Activated naive CD8-positive, alpha-beta T cell (primary cell): Measurements from ENCODE around the gene CAV2.
"Not testable (repeated sequence)": the region's sequence is repeated elsewhere in the genome, so short reads cannot be mapped to it uniquely, and the experiment has no call there.

ENCODE experiments used
- H3K27ac Mint-ChIP-seq: one replicate; pipeline ENCODE4 v1.8.0; 2021; ENCODE audit warnings: mixed read lengths
- H3K27me3 Mint-ChIP-seq: one replicate; pipeline ENCODE4 v1.8.0; 2021; ENCODE audit warnings: mixed read lengths
- H3K36me3 Mint-ChIP-seq: one replicate; pipeline ENCODE4 v1.8.0; 2021; ENCODE audit warnings: mixed read lengths
- H3K4me1 Mint-ChIP-seq: one replicate; pipeline ENCODE4 v1.8.0; 2021; ENCODE audit warnings: low read depth, mixed read lengths
- H3K4me3 Mint-ChIP-seq: one replicate; pipeline ENCODE4 v1.8.0; 2021; ENCODE audit warnings: mild to moderate bottlenecking, mixed read lengths
- H3K9me3 Mint-ChIP-seq: one replicate; pipeline ENCODE4 v1.8.0; 2021; ENCODE audit warnings: low read depth, mixed read lengths

The CAV2 gene

GRCh38 chr7:116484389-116484788 is 15.1 kb upstream of the CAV2 start:
- H3K4me3 Mint-ChIP-seq, H3K36me3 Mint-ChIP-seq, H3K27ac Mint-ChIP-seq, H3K4me1 Mint-ChIP-seq, H3K9me3 Mint-ChIP-seq: not testable (repeated sequence)
- H3K27me3 Mint-ChIP-seq, result peaks cover 19% of the 10 kb centered on the region

DNA sequence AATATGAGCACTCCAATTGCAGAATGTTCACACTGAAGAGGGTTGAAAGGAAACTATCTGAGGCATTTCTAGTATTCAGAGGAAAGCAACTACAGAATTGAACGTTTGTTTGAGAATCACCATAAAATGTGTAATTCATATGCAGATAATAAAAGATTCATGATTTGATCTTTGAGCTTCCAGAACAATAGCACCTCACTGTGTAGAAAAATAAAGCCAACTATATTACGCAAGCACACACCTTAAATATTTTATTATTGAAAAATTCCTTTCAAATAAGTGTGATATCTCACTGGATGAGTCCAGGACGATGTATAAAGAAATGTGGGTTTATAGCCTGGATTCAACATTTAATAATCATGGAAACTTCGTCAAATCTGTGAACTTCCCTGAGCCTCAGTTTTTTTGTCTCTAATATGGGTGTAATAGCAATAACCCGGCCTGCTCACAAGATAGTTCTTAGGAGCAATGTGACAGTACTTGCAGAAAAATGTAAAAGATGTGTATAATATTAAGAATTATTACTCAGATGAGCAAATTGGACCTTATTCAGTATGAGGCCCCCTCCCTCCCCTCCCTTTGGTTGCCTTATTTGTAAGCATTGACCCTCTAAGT is 11.5 kb upstream of the CAV2 start:
- peaks cover 23% of the 10 kb centered on the region for H3K27me3 Mint-ChIP-seq
- H3K27ac Mint-ChIP-seq, result no peak overlapping the region
- no peaks in the 10 kb centered on the region for H3K36me3 Mint-ChIP-seq
- H3K4me1 Mint-ChIP-seq, result no peaks in the 10 kb centered on the region
- H3K4me3 Mint-ChIP-seq, result no peak overlapping the region
- H3K9me3 Mint-ChIP-seq, result no peaks in the 10 kb centered on the region

GRCh38 chr7:116490351-116490750 is 9.2 kb upstream of the CAV2 start:
- Mint-ChIP-seq H3K4me3 (no peak overlapping the region), H3K4me1 (no peaks in the 10 kb centered on the region), H3K27me3 (peaks cover 20% of the 10 kb centered on the region), H3K27ac (no peak overlapping the region), H3K36me3 (no peaks in the 10 kb centered on the region), H3K9me3 (no peaks in the 10 kb centered on the region)

- Mint-ChIP-seq H3K27me3 (peaks cover 23% of the 10 kb centered on the region), H3K4me1 (no peaks in the 10 kb centered on the region), H3K9me3 (no peaks in the 10 kb centered on the region), H3K4me3 (no peak overlapping the region), H3K36me3 (peaks cover 2% of the 10 kb centered on the region), H3K27ac (no peak overlapping the region)
Observed at GRCh38 chr7:116491887-116492653, 7.5 kb upstream of the CAV2 start.

DNA sequence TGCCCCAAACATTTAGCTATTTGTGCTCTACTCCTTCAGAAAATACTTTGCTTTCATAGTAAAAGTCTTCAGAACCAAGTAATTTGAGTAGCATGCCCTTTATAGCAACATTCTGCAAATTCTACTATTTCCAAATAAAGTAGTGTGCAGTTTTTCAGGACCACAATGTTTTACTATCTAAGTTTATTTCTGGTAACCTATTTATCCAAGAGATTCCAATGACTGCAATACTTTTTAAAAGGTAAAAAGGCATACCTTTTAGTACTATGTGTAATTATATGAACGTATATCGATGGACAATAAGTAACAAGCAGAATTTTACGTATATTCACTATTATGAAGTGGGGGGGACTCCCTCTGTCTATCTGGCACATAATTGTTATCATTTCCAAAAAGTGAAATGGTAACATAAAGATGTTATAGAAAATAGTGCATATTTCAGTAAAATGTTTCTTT is 6.9 kb upstream of the CAV2 start:
- no peaks in the 10 kb centered on the region for H3K9me3 Mint-ChIP-seq

GRCh38 chr7:116493449-116493848 is 6.1 kb upstream of the CAV2 start:
- H3K27me3 Mint-ChIP-seq, result peaks cover 32% of the 10 kb centered on the region
- H3K4me3 Mint-ChIP-seq, result no peak overlapping the region
- H3K9me3 Mint-ChIP-seq, result no peaks in the 10 kb centered on the region
- H3K27ac Mint-ChIP-seq, result no peak overlapping the region
- peaks cover 2% of the 10 kb centered on the region for H3K36me3 Mint-ChIP-seq
- H3K4me1 Mint-ChIP-seq, result no peaks in the 10 kb centered on the region

More for the DNA sequence above, 6.9 kb upstream of the CAV2 start:
- Mint-ChIP-seq H3K4me3 (no peak overlapping the region), H3K4me1 (no peaks in the 10 kb centered on the region), H3K27ac (no peak overlapping the region), H3K27me3 (peaks cover 26% of the 10 kb centered on the region), H3K36me3 (peaks cover 2% of the 10 kb centered on the region)

GRCh38 chr7:116494472-116494871 is 5.1 kb upstream of the CAV2 start:
- no peaks in the 10 kb centered on the region for H3K9me3 Mint-ChIP-seq
- no peaks in the 10 kb centered on the region for H3K4me1 Mint-ChIP-seq
- H3K27ac Mint-ChIP-seq, result no peak overlapping the region
- no peak overlapping the region for H3K4me3 Mint-ChIP-seq
- peaks cover 32% of the 10 kb centered on the region for H3K27me3 Mint-ChIP-seq
- H3K36me3 Mint-ChIP-seq, result peaks cover 2% of the 10 kb centered on the region

- peaks cover 8% of the 10 kb centered on the region for H3K4me1 Mint-ChIP-seq
- peaks cover 38% of the 10 kb centered on the region for H3K27me3 Mint-ChIP-seq
- no peak overlapping the region for H3K27ac Mint-ChIP-seq
- H3K4me3 Mint-ChIP-seq, result no peak overlapping the region
- H3K9me3 Mint-ChIP-seq, result no peaks in the 10 kb centered on the region
- peaks cover 2% of the 10 kb centered on the region for H3K36me3 Mint-ChIP-seq
Observed at GRCh38 chr7:116495736-116496135, 3.8 kb upstream of the CAV2 start.

- H3K9me3 Mint-ChIP-seq, result no peaks in the 10 kb centered on the region
- no peak overlapping the region for H3K27ac Mint-ChIP-seq
- H3K4me1 Mint-ChIP-seq, result peaks cover 10% of the 10 kb centered on the region
- H3K36me3 Mint-ChIP-seq, result peaks cover 2% of the 10 kb centered on the region
- H3K27me3 Mint-ChIP-seq, result peaks cover 41% of the 10 kb centered on the region
- no peak overlapping the region for H3K4me3 Mint-ChIP-seq
Observed at GRCh38 chr7:116496653-116497052, 2.9 kb upstream of the CAV2 start.

- no peak overlapping the region for H3K4me3 Mint-ChIP-seq
- H3K36me3 Mint-ChIP-seq, result peaks cover 2% of the 10 kb centered on the region
- H3K4me1 Mint-ChIP-seq, result peaks cover 10% of the 10 kb centered on the region
- no peaks in the 10 kb centered on the region for H3K9me3 Mint-ChIP-seq
- no peak overlapping the region for H3K27ac Mint-ChIP-seq
- peaks cover 37% of the 10 kb centered on the region for H3K27me3 Mint-ChIP-seq
Observed at GRCh38 chr7:116497708-116498107, 1.8 kb upstream of the CAV2 start.

DNA sequence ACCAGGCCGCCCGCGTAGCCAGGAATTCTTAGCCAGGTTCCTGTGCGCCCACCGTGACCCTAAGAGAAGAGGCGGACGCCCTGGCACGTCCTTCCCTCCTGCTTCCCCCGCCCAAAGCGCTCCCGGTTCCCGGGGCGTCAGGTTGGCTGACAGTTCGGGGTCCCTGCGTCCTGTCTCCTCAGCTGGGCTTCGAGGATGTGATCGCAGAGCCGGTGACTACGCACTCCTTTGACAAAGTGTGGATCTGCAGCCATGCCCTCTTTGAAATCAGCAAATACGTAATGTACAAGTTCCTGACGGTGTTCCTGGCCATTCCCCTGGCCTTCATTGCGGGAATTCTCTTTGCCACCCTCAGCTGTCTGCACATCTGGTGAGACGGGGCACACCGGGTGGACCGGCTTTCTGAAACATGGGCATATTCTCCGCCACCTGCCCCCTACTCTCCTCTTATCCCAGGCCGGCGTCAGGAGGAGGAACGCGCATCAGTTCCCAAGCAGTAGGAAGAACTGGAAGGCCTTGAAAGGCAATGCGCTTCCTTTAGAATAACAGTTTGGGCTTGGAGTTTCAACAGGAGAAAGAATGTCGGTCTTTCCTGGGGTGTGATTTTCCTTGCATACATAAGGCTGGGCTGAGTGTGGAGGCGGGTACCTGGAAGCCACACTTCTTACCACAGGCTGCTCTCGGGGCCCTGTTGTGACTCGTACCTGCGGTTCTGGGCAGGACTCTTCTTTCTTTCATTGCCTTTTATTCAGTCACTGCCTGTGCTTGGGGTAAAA is 728 bp downstream of the CAV2 start:
- peaks cover 43% of the 10 kb centered on the region for H3K27me3 Mint-ChIP-seq
- peak overlapping the region; percentile 81 for H3K4me3 Mint-ChIP-seq
- H3K4me1 Mint-ChIP-seq, result peaks cover 10% of the 10 kb centered on the region
- no peak overlapping the region for H3K27ac Mint-ChIP-seq
- peaks cover 5% of the 10 kb centered on the region for H3K9me3 Mint-ChIP-seq
- peaks cover 2% of the 10 kb centered on the region for H3K36me3 Mint-ChIP-seq

GRCh38 chr7:116501425-116502167 is 2.1 kb downstream of the CAV2 start:
- Mint-ChIP-seq H3K27me3 (peaks cover 44% of the 10 kb centered on the region), H3K27ac (no peak overlapping the region), H3K4me3 (no peak overlapping the region), H3K9me3 (peaks cover 9% of the 10 kb centered on the region), H3K4me1 (peaks cover 10% of the 10 kb centered on the region), H3K36me3 (peaks cover 2% of the 10 kb centered on the region)

GRCh38 chr7:116502201-116503096 is 2.9 kb downstream of the CAV2 start:
- Mint-ChIP-seq H3K4me3 (no peak overlapping the region), H3K27ac (no peak overlapping the region), H3K27me3 (peaks cover 43% of the 10 kb centered on the region), H3K4me1 (peaks cover 10% of the 10 kb centered on the region), H3K9me3 (peaks cover 9% of the 10 kb centered on the region), H3K36me3 (no peaks in the 10 kb centered on the region)

DNA sequence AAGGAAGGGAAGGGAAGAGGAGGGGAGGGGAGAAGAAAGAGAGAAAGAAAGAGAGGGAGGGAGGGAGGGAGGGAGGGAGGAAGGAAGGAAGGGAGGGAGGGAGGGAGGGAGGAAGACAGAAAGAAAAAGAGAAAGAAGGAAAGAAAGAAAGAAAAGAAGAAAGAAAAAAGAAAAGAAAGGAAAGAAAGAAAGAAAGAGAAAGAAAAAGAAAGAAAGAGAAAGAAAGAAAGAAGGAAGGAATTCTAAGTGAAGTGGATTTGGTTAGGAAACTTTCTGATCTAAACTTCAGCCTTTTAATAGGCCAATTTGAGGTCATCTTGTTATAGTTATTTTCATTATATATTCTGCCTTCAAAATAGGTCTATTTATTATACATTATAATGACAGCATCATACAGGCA is 4.3 kb downstream of the CAV2 start:
- Mint-ChIP-seq H3K4me1 (peaks cover 10% of the 10 kb centered on the region), H3K36me3 (no peaks in the 10 kb centered on the region), H3K27me3 (peaks cover 36% of the 10 kb centered on the region), H3K4me3 (no peak overlapping the region), H3K9me3 (peaks cover 9% of the 10 kb centered on the region), H3K27ac (no peak overlapping the region)
